SU-DHL-6 (cell line): ENCODE data around the gene MDFIC.

Experiments
- H2AFZ ChIP-seq: fragments of 200-600 bp; sonication (generic); 2 replicates; pipeline ENCODE4 v1.6.1; 2014; ENCODE audit warnings: low read depth, mild to moderate bottlenecking, moderate library complexity, mixed read lengths, antibody characterized with exemption, low read length; ENCODE audit not compliant: severe bottlenecking
- H3F3A ChIP-seq: fragments of 200-600 bp; shearing (Covaris generic); 2 replicates; pipeline ENCODE4 v1.6.0; 2016; ENCODE audit warnings: antibody characterized with exemption, mild to moderate bottlenecking; ENCODE audit not compliant: insufficient read depth
- H3K27ac ChIP-seq: fragments of 200-600 bp; sonication (generic); 2 replicates; pipeline ENCODE4 v1.5.1; 2016; ENCODE audit warnings: low read depth, mild to moderate bottlenecking, low read length, moderate library complexity, mixed read lengths
- H3K27me3 ChIP-seq: fragments of 200-600 bp; sonication (generic), shearing (Covaris generic); 2 replicates; pipeline ENCODE4 v1.6.0; 2014; ENCODE audit warnings: mild to moderate bottlenecking, low read length
- H3K36me3 ChIP-seq: fragments of 200-600 bp; sonication (generic); 2 replicates; pipeline ENCODE4 v1.6.1; 2014; ENCODE audit warnings: mild to moderate bottlenecking, low read length, mixed read lengths
- H3K4me2 ChIP-seq: fragments of 300-600, 200-600 bp; shearing (Covaris generic), sonication (generic); 2 replicates; pipeline ENCODE4 v1.6.0; 2014; ENCODE audit warnings: low read length, low read depth, mild to moderate bottlenecking; ENCODE audit not compliant: poor library complexity, severe bottlenecking
- H3K4me3 ChIP-seq: fragments of 200-600 bp; sonication (generic); 2 replicates; pipeline ENCODE4 v1.5.1; 2014; ENCODE audit warnings: antibody characterized with exemption, low read length, mild to moderate bottlenecking, mixed read lengths; ENCODE audit not compliant: insufficient read depth, poor library complexity, severe bottlenecking
- H3K79me2 ChIP-seq: fragments of 200-600 bp; sonication (generic); 2 replicates; pipeline ENCODE4 v1.6.1; 2014; ENCODE audit warnings: mild to moderate bottlenecking, low read length, moderate library complexity; ENCODE audit not compliant: insufficient read depth
- H3K9ac ChIP-seq: fragments of 200-600 bp; sonication (generic); 2 replicates; pipeline ENCODE4 v1.7.0; 2014; ENCODE audit warnings: mild to moderate bottlenecking, low read length
- H3K9me2 ChIP-seq: fragments of 200-600 bp; sonication (generic); replicated peaks from 2 replicates; pipeline ENCODE4 v1.6.1; 2014; ENCODE audit warnings: low read length; ENCODE audit not compliant: insufficient read depth
- H3K9me3 ChIP-seq: fragments of 200-600 bp; sonication (generic); 2 replicates; pipeline ENCODE4 v1.6.1; 2014; ENCODE audit warnings: low read length, mixed read lengths; ENCODE audit not compliant: insufficient read depth
- H4K20me1 ChIP-seq: fragments of 200-600 bp; sonication (generic); 2 replicates; pipeline ENCODE4 v1.6.1; 2014; ENCODE audit warnings: low read depth, mild to moderate bottlenecking, antibody characterized with exemption, low read length, moderate library complexity, mixed read lengths
- EZH2phosphoT487 ChIP-seq: fragments of 200-600 bp; sonication (generic), shearing (Covaris generic); conservative IDR thresholded peaks from 2 replicates; pipeline ENCODE4 v1.6.1; 2018; ENCODE audit warnings: mild to moderate bottlenecking, antibody characterized with exemption, low read length, moderate library complexity, mixed read lengths
- TF ChIP-seq, protein P1 (sequence below): fragments of 200-600 bp; sonication (generic); IDR thresholded peaks from one replicate; pipeline ENCODE4 v1.5.1; 2017; ENCODE audit warnings: antibody characterized with exemption, mild to moderate bottlenecking, low read length, moderate library complexity; ENCODE audit not compliant: insufficient read depth, poor library complexity, severe bottlenecking

Gene MDFIC

GRCh38 chr7:114942446-114943175 lies 20.7 kb downstream of the MDFIC start:
- no peak overlapping the region for H3K4me3 ChIP-seq
- no peak overlapping the region for H2AFZ ChIP-seq
- H3K9me3 ChIP-seq: no peaks in the 10 kb centered on the region
- no peaks in the 10 kb centered on the region for H3K27me3 ChIP-seq
- H3K36me3 ChIP-seq: no peaks in the 10 kb centered on the region
- no peak overlapping the region for H3K9ac ChIP-seq
- no peak overlapping the region for H3K27ac ChIP-seq
- peaks cover 5% of the 10 kb centered on the region; the same call in 1 of the 2 replicates for H3K79me2 ChIP-seq
- H3K9me2 ChIP-seq: no peaks in the 10 kb centered on the region
- TF ChIP-seq EZH2phosphoT487: no peak
- TF ChIP-seq, protein P1, sequence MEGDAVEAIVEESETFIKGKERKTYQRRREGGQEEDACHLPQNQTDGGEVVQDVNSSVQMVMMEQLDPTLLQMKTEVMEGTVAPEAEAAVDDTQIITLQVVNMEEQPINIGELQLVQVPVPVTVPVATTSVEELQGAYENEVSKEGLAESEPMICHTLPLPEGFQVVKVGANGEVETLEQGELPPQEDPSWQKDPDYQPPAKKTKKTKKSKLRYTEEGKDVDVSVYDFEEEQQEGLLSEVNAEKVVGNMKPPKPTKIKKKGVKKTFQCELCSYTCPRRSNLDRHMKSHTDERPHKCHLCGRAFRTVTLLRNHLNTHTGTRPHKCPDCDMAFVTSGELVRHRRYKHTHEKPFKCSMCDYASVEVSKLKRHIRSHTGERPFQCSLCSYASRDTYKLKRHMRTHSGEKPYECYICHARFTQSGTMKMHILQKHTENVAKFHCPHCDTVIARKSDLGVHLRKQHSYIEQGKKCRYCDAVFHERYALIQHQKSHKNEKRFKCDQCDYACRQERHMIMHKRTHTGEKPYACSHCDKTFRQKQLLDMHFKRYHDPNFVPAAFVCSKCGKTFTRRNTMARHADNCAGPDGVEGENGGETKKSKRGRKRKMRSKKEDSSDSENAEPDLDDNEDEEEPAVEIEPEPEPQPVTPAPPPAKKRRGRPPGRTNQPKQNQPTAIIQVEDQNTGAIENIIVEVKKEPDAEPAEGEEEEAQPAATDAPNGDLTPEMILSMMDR: no peak
- no peak overlapping the region for H3K4me2 ChIP-seq
- no peaks in the 10 kb centered on the region for H4K20me1 ChIP-seq
- no peaks in the 10 kb centered on the region for H3F3A ChIP-seq

- TF ChIP-seq EZH2phosphoT487: no peak
- TF ChIP-seq, protein P1: no peak
These were observed 21.6 kb downstream of the MDFIC start for GRCh38 chr7:114943530-114943929.

GRCh38 chr7:114943953-114944744 lies 22.3 kb downstream of the MDFIC start:
- H3K27ac ChIP-seq: no peak overlapping the region
- no peaks in the 10 kb centered on the region for H3F3A ChIP-seq
- no peak overlapping the region for H3K4me2 ChIP-seq

More at GRCh38 chr7:114943530-114943929, 21.6 kb downstream of the MDFIC start:
- H3K9ac ChIP-seq: no peak overlapping the region
- H3K36me3 ChIP-seq: no peaks in the 10 kb centered on the region
- no peak overlapping the region for H3K4me2 ChIP-seq
- H3K9me2 ChIP-seq: no peaks in the 10 kb centered on the region
- no peak overlapping the region for H3K27ac ChIP-seq
- H3K79me2 ChIP-seq: peaks cover 5% of the 10 kb centered on the region; the same call in 1 of the 2 replicates
- H4K20me1 ChIP-seq: no peaks in the 10 kb centered on the region
- H3K9me3 ChIP-seq: no peaks in the 10 kb centered on the region
- no peak overlapping the region for H3K4me3 ChIP-seq
- no peak overlapping the region for H2AFZ ChIP-seq
- H3K27me3 ChIP-seq: no peaks in the 10 kb centered on the region
- no peaks in the 10 kb centered on the region for H3F3A ChIP-seq

More at GRCh38 chr7:114943953-114944744, 22.3 kb downstream of the MDFIC start:
- Histone ChIP-seq H3K79me2 (peaks cover 3% of the 10 kb centered on the region; the same call in 1 of the 2 replicates), H3K9ac (no peak overlapping the region), H3K27me3 (no peaks in the 10 kb centered on the region), H3K4me3 (no peak overlapping the region), H3K9me2 (no peaks in the 10 kb centered on the region), H4K20me1 (no peaks in the 10 kb centered on the region), H3K36me3 (no peaks in the 10 kb centered on the region), H2AFZ (no peak overlapping the region), H3K9me3 (no peaks in the 10 kb centered on the region)
- no peak for TF ChIP-seq EZH2phosphoT487
- TF ChIP-seq, protein P1: no peak
